Ovary (tissue), 9 donors: ENCODE measurements around the gene MTURN. TPM values are rescaled to one million over a fixed set of nuclear protein-coding genes. Genes with fewer than 3 reads are reported as not detected.

Experiments used
- DNase-seq, 5 donors: peaks; one replicate each; pipeline ENCODE4 v3.0.0-alpha.2; 2019 to 2020
- H3K27ac ChIP-seq, 2 donors: fragments of 200-600 bp; one replicate each; pipeline versions ENCODE4 v1.5.1 to v1.8.0; 2019 to 2022
- H3K27me3 ChIP-seq: fragments of 200-600 bp; one replicate; pipeline ENCODE4 v1.8.0; 2022
- H3K36me3 ChIP-seq: fragments of 200-600 bp; sonication (generic); one replicate; pipeline ENCODE4 v1.5.1; 2019
- H3K4me1 ChIP-seq: one replicate; pipeline ENCODE4 v1.8.1; 2013; ENCODE audit warnings: mild to moderate bottlenecking, moderate library complexity; ENCODE audit not compliant: insufficient read depth
- H3K4me3 ChIP-seq: fragments of 200-600 bp; sonication (generic); one replicate; pipeline ENCODE4 v1.5.1; 2017
- H3K9me3 ChIP-seq, 2 donors: fragments of 200-600 bp in 1 of 2; sonication (generic) in 1 of 2; one replicate each; pipeline versions ENCODE4 v1.5.1 to v1.8.1; 2013 to 2019; ENCODE audit warnings: mild to moderate bottlenecking in 1 of 2, moderate library complexity in 1 of 2
- CTCF ChIP-seq, 3 donors: fragments of 450-650 bp in 2 of 3; fragments of 200-600 bp in 1 of 3; IDR thresholded peaks; one replicate each; pipeline versions ENCODE4 v1.5.1 to v1.8.0; 2016 to 2022; ENCODE audit warnings: antibody characterized with exemption in 3 of 3, mild to moderate bottlenecking in 1 of 3
- EP300 ChIP-seq: sonication (generic); formaldehyde crosslinking; IDR thresholded peaks from one replicate; pipeline ENCODE4 v1.6.1; 2017; ENCODE audit warnings: antibody characterized with exemption
- POLR2A ChIP-seq: fragments of 450-650 bp; IDR thresholded peaks from one replicate; pipeline ENCODE4 v1.6.1; 2017; ENCODE audit warnings: antibody characterized with exemption, mild to moderate bottlenecking, moderate library complexity
- WGBS, 3 donors: extraction: QIAGEN DNeasy Blood & Tissue Kit in 1 of 3; methylation state at CpG; one replicate each; pipeline versions ENCODE4 v1.1.5 to v1.1.7; 2013 to 2017; 5-methylcytosine and 5-hydroxymethylcytosine counted together
- intact Hi-C, 4 donors: fragments of 100-400 bp; cut with DNase I; formaldehyde crosslinking; loops; one replicate each; pipeline versions ENCODE4 v1.11.0 to v1.15.1; 2022 to 2023
- polyA plus RNA-seq, 2 donors: library from polyadenylated mRNA; stranded (reverse); fragments of 200-250 nt in 1 of 2; fragments of 350-450 nt in 1 of 2; fragmentation: Illumina TruSeq in 1 of 2; extraction: RNeasy Lipid Tissue Mini Kit (QIAGEN cat#74804) in 1 of 2; gene quantifications; one replicate each; pipeline ENCODE4 v1.2.3, GENCODE V29; 2013 to 2014
- total RNA-seq, 7 donors: library from RNA; depleted of rRNA in 2 of 7; stranded (reverse); fragments of >200 nt in 2 of 7; fragmentation: NEBNext Ultra II Directional in 3 of 7; extraction: Animal tissue kit (Norgen Biotek cat#: 25700) in 3 of 7; gene quantifications; one replicate each; pipeline versions ENCODE4 v1.1.0 to v1.2.4, GENCODE V29; 2016 to 2023
- donor health status: DM: no; HTN: no; CAD: no; lungs with moderate emphysema.
- donor health status: DM: no; HTN: no; CAD: no.
- donor health status: Bipolar disorder and iron deficiency.
- donor health status: DM: yes; HTN: yes; CAD: no.
- donor health status: DM: no; HTN: no; CAD: no.
- donor health status: DM: yes; HTN: yes; CAD: no.

Gene MTURN
- total and polyA plus RNA-seq, 9 donors: 14.7 to 65.1 (median 40.4) TPM

DNA sequence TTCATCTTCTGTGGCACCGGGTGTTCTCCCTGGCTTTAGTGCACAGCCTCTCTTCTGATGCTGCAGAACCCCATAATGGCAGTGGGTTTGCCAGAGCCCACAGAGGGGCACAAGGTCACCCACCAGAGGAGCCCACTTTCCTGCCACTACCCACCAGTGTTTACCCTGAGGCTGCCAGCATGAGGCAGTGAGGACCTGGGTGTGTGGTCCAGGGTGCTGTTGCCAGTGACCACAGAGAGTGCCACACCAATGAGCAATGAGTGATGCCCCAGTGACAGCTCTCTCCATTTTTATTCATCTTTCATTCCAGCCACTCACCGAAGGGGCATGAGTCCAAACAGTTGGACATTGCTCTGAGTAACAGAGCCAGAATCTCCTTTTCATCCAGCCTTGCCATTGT is 34.8 kb downstream of the MTURN start:
- intact Hi-C loops: loop anchor here in 1 of 4 donors (10.0 kb wide), 1 partner anchor 115 kb away; the partner anchor contains the start of gene ZNRF2
- Histone ChIP-seq H3K27me3 (no peaks in the 10 kb centered on the region), H3K27ac (no peak overlapping the region), H3K9me3 (no peaks in the 10 kb centered on the region), H3K36me3 (no peaks in the 10 kb centered on the region), H3K4me1 (peaks cover 4% of the 10 kb centered on the region), H3K4me3 (no peak overlapping the region)
- WGBS, 3 donors: 82 to 84% (median 83%) methylated on average over 2 of the region's 2 CpGs
- no peak for TF ChIP-seq POLR2A
- no peak for TF ChIP-seq CTCF (IDR thresholded peaks at IDR 0.05)
- TF ChIP-seq EP300: no peak
- no peak for DNase-seq

GRCh38 chr7:30170476-30171205 is 35.9 kb downstream of the MTURN start:
- TF ChIP-seq POLR2A (no peak), EP300 (no peak), CTCF (IDR thresholded peaks at IDR 0.05) (no peak)
- 84 to 87% (median 86%) methylated on average over 6 of the region's 6 CpGs for WGBS, 3 donors
- Histone ChIP-seq H3K9me3 (no peaks in the 10 kb centered on the region), H3K27me3 (no peaks in the 10 kb centered on the region), H3K36me3 (no peaks in the 10 kb centered on the region), H3K4me1 (peaks cover 4% of the 10 kb centered on the region), H3K4me3 (no peak overlapping the region), H3K27ac (no peak overlapping the region)
- DNase-seq: no peak
- intact Hi-C loops: no loop called here

DNA sequence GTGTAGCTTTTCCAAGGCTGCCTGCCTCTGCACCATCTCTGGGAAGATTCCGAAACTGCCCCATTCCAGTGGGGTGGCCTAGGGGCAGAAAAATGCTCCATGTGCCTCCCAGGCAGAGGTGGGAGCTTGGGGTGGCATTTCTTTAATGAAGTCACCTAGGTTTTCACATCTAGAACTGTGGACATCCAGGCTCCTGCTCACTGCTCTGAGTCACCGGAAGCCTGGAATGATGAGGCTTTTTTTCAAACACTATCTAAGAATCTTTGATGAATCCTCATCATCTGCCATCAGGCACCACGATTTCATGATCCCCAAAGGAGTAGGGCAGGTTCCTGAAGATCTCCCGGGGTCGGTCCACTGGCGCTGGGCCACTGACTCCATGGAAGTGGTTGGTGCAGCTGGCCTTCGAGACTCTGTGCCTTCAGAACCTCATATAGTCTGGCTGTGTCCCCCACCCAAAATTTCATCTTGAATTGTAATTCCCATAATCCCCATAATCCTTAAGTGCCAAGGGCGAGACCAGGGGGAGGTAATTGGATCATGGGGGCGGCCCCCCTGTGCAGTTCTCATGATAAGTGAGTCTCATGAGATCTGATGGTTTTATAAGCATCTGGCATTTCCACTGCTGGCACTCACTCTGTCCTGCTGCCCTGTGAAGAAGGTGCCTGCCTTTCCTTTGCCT is 37.1 kb downstream of the MTURN start:
- no peaks in the 10 kb centered on the region for H3K36me3 ChIP-seq
- no peak overlapping the region for H3K4me3 ChIP-seq
- WGBS, 3 donors: 88 to 93% (median 92%) methylated on average over 9 of the region's 9 CpGs
- DNase-seq: no peak
- H3K9me3 ChIP-seq: no peaks in the 10 kb centered on the region
- peaks cover 4% of the 10 kb centered on the region for H3K4me1 ChIP-seq
- no peaks in the 10 kb centered on the region for H3K27me3 ChIP-seq
- no peak overlapping the region for H3K27ac ChIP-seq
- intact Hi-C loops: no loop called here
- TF ChIP-seq POLR2A (no peak), EP300 (no peak), CTCF (IDR thresholded peaks at IDR 0.05) (no peak)

- no peak for DNase-seq
- Histone ChIP-seq H3K9me3 (no peaks in the 10 kb centered on the region), H3K27ac (no peak overlapping the region), H3K27me3 (no peaks in the 10 kb centered on the region), H3K36me3 (no peaks in the 10 kb centered on the region), H3K4me3 (no peak overlapping the region), H3K4me1 (peaks cover 4% of the 10 kb centered on the region)
- intact Hi-C loops: no loop called here
- TF ChIP-seq POLR2A: no peak
- TF ChIP-seq EP300: no peak
- no peak for TF ChIP-seq CTCF (IDR thresholded peaks at IDR 0.05)
- WGBS, 3 donors: 82 to 89% (median 87%) methylated on average over 3 of the region's 3 CpGs
Measured at GRCh38 chr7:30172451-30172850, 37.7 kb downstream of the MTURN start.
